ENCODE measurements around the gene AAK1.

The AAK1 gene

GRCh38 chr2:69644506-69644979 lies 1.0 kb upstream of the AAK1 start:
- no peaks in the 10 kb centered on the region for H3K27me3 Mint-ChIP-seq (ENCODE audit: low read depth)
- H3K9me3 Mint-ChIP-seq: peaks cover 6% of the 10 kb centered on the region
- no peak for DNase-seq (ENCODE audit: low spot score)
- H3K4me1 Mint-ChIP-seq (ENCODE audit: low read depth): peaks cover 55% of the 10 kb centered on the region
- H3K4me3 Mint-ChIP-seq: peak overlapping the region; percentile 89
- H3K36me3 Mint-ChIP-seq (ENCODE audit: low read depth): peaks cover 29% of the 10 kb centered on the region
- H3K27ac Mint-ChIP-seq: peak overlapping the region; percentile 96

DNA sequence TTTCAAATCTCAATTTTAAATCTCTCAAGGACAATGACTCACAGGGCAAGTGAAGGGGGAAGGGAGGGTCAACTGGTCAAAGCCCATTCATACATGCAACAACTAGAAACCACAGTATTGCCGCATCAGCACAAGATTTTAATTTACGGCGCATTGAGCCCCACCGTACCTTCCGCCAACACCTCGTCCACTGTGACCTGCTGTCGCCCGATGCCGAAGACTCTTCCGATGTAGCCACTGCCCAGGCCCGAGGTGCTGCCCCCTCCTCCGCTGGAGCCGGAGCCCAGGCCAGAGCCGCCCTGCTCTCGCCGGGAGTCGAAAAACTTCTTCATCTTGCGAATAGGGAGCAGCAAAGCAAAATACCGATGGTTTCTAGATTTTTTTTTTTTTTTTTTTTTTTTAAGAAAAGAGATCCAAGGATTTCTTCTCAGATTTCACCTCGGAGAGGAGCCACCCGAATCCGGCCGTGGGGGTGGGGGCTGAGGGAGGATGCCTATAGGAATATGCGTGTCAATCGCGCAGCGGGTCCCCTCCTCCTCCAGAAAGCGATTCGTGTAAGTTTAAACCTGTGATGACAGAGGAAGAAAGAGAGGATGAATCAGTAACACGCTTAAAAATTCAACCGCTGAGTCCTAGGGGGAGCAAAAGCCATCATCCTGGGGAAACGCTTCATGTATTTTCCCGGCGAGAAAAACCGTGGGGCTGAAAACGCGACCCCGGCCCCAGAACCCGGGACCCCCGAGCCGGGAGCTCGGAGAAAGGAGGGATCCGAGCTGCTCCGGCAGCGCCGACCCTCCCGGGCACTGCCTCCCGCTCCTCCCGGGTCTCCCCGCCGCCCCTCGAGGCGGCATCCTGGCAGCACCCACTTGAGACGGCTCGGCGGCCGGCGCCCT lies 584 bp downstream of the AAK1 start:
- Mint-ChIP-seq H3K4me3 (peak overlapping the region; percentile 90), H3K27ac (peak overlapping the region; percentile 94), H3K27me3 (ENCODE audit: low read depth) (no peaks in the 10 kb centered on the region), H3K36me3 (ENCODE audit: low read depth) (peaks cover 43% of the 10 kb centered on the region), H3K4me1 (ENCODE audit: low read depth) (peaks cover 63% of the 10 kb centered on the region), H3K9me3 (peaks cover 6% of the 10 kb centered on the region)
- peak; percentile 58 for DNase-seq (ENCODE audit: low spot score)

- Mint-ChIP-seq H3K27me3 (ENCODE audit: low read depth) (no peaks in the 10 kb centered on the region), H3K4me1 (ENCODE audit: low read depth) (peaks cover 67% of the 10 kb centered on the region), H3K27ac (peak overlapping the region; percentile 94), H3K36me3 (ENCODE audit: low read depth) (peaks cover 51% of the 10 kb centered on the region), H3K9me3 (peaks cover 6% of the 10 kb centered on the region), H3K4me3 (peak overlapping the region; percentile 90)
- DNase-seq (ENCODE audit: low spot score): no peak
Measured at GRCh38 chr2:69641887-69642708, 1.4 kb downstream of the AAK1 start.

- Mint-ChIP-seq H3K4me1 (ENCODE audit: low read depth) (peaks cover 63% of the 10 kb centered on the region), H3K27ac (peak overlapping the region; percentile 94), H3K36me3 (ENCODE audit: low read depth) (peaks cover 53% of the 10 kb centered on the region), H3K4me3 (peak overlapping the region; percentile 90), H3K27me3 (ENCODE audit: low read depth) (no peaks in the 10 kb centered on the region), H3K9me3 (no peaks in the 10 kb centered on the region)
- DNase-seq (ENCODE audit: low spot score): no peak
Measured at GRCh38 chr2:69641471-69641870, 2.1 kb downstream of the AAK1 start.

- Mint-ChIP-seq H3K4me3 (peak overlapping the region; percentile 90), H3K36me3 (ENCODE audit: low read depth) (peaks cover 58% of the 10 kb centered on the region)
Measured at GRCh38 chr2:69639266-69639665, 4.3 kb downstream of the AAK1 start.

GRCh38 chr2:69638630-69639029 lies 4.9 kb downstream of the AAK1 start:
- no peak overlapping the region for H3K27ac Mint-ChIP-seq
- H3K9me3 Mint-ChIP-seq: no peaks in the 10 kb centered on the region
- peaks cover 57% of the 10 kb centered on the region for H3K4me1 Mint-ChIP-seq (ENCODE audit: low read depth)
- DNase-seq (ENCODE audit: low spot score): no peak
- peaks cover 59% of the 10 kb centered on the region for H3K36me3 Mint-ChIP-seq (ENCODE audit: low read depth)
- peak overlapping the region; percentile 26 for H3K4me3 Mint-ChIP-seq
- H3K27me3 Mint-ChIP-seq (ENCODE audit: low read depth): no peaks in the 10 kb centered on the region

More at GRCh38 chr2:69639266-69639665, 4.3 kb downstream of the AAK1 start:
- DNase-seq (ENCODE audit: low spot score): no peak
- Mint-ChIP-seq H3K27ac (peak overlapping the region; percentile 20), H3K4me1 (ENCODE audit: low read depth) (peaks cover 55% of the 10 kb centered on the region), H3K27me3 (ENCODE audit: low read depth) (no peaks in the 10 kb centered on the region), H3K9me3 (no peaks in the 10 kb centered on the region)

DNA sequence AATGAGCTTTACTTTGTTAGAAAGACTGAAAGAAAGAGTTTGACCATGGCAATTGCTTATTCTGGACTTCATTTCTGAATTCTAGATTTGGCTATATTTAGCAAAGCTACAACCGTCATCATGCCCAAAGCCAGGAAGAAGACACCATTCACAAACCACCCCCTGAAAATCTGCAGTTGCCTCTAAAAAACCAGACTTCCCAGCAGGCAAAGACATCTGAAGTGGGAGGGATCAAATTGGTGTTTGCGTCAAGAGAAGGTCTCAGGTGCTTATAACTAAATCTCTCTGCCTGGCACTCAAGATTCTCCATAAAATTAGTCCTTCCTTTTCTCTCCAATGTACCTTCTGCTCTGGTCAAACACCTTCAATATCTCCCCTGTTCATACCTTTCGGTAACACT lies 5.6 kb downstream of the AAK1 start:
- H3K9me3 Mint-ChIP-seq: no peaks in the 10 kb centered on the region
- DNase-seq (ENCODE audit: low spot score): no peak
- H3K27ac Mint-ChIP-seq: peak overlapping the region; percentile 2
- H3K4me1 Mint-ChIP-seq (ENCODE audit: low read depth): peaks cover 57% of the 10 kb centered on the region
- peak overlapping the region; percentile 26 for H3K4me3 Mint-ChIP-seq
- H3K36me3 Mint-ChIP-seq (ENCODE audit: low read depth): peaks cover 57% of the 10 kb centered on the region
- H3K27me3 Mint-ChIP-seq (ENCODE audit: low read depth): no peaks in the 10 kb centered on the region

DNA sequence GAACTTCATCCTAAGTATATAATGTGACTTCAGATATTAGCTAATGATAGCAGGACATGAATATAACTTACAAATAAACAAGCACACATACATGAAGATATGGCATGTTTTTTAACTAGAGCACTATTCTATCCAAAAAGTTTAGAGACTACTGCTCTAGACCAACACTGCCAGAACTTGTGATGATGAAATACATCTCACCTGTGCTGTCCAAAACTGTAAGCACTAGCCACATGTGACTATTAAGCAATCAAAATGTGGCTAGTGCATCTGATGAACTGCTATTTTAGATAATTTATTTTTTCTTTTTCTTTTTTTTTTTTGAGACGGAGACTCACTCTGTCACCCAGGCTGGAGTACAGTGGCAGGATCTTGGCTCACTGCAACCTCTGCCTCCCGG lies 7.1 kb downstream of the AAK1 start:
- Mint-ChIP-seq H3K9me3 (no peaks in the 10 kb centered on the region), H3K36me3 (ENCODE audit: low read depth) (peaks cover 52% of the 10 kb centered on the region), H3K4me3 (no peak overlapping the region), H3K4me1 (ENCODE audit: low read depth) (peaks cover 58% of the 10 kb centered on the region), H3K27ac (no peak overlapping the region), H3K27me3 (ENCODE audit: low read depth) (no peaks in the 10 kb centered on the region)
- no peak for DNase-seq (ENCODE audit: low spot score)

- Mint-ChIP-seq H3K4me3 (no peak overlapping the region), H3K9me3 (no peaks in the 10 kb centered on the region), H3K27me3 (ENCODE audit: low read depth) (no peaks in the 10 kb centered on the region), H3K4me1 (ENCODE audit: low read depth) (peaks cover 60% of the 10 kb centered on the region), H3K36me3 (ENCODE audit: low read depth) (peaks cover 44% of the 10 kb centered on the region), H3K27ac (no peak overlapping the region)
- DNase-seq (ENCODE audit: low spot score): no peak
Measured at GRCh38 chr2:69635432-69635831, 8.1 kb downstream of the AAK1 start.

DNA sequence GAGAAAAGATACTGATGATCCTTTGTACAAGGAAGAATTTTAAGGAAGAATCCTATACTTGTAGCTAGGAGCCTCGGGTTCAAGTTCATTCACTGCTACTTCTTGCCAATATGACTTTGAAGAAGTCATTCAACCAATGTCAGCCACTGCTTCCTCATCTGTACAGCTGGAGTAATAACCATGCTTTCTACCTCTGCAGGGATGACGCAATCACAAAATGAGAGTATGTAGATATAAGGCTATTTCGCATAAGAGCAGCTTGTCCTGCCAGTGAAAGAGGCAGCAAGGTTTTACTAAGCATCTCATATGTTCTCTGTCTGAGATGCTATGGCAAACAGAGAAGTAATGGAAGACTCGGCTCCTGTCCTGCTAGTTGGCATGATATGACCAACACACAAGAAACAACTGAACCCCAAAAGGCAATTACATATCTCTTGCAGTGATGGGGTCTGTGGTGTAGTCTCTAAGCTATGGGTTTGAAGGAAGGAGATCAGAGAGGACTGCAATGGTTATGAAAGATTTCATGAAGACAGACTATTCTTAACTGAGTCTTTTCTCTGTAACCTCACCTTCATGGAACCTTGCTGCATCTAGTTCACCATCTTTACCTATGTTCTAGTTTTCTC lies 9.2 kb downstream of the AAK1 start:
- H3K27me3 Mint-ChIP-seq (ENCODE audit: low read depth): no peaks in the 10 kb centered on the region
- no peaks in the 10 kb centered on the region for H3K9me3 Mint-ChIP-seq
- H3K4me1 Mint-ChIP-seq (ENCODE audit: low read depth): peaks cover 52% of the 10 kb centered on the region
- H3K36me3 Mint-ChIP-seq (ENCODE audit: low read depth): peaks cover 34% of the 10 kb centered on the region
- no peak overlapping the region for H3K4me3 Mint-ChIP-seq
- DNase-seq (ENCODE audit: low spot score): no peak
- no peak overlapping the region for H3K27ac Mint-ChIP-seq

GRCh38 chr2:69631402-69631801 lies 12.1 kb downstream of the AAK1 start:
- no peak overlapping the region for H3K4me3 Mint-ChIP-seq
- H3K9me3 Mint-ChIP-seq: no peaks in the 10 kb centered on the region
- DNase-seq (ENCODE audit: low spot score): no peak
- no peaks in the 10 kb centered on the region for H3K27me3 Mint-ChIP-seq (ENCODE audit: low read depth)
- H3K4me1 Mint-ChIP-seq (ENCODE audit: low read depth): peaks cover 32% of the 10 kb centered on the region
- H3K36me3 Mint-ChIP-seq (ENCODE audit: low read depth): peaks cover 12% of the 10 kb centered on the region
- no peak overlapping the region for H3K27ac Mint-ChIP-seq

DNA sequence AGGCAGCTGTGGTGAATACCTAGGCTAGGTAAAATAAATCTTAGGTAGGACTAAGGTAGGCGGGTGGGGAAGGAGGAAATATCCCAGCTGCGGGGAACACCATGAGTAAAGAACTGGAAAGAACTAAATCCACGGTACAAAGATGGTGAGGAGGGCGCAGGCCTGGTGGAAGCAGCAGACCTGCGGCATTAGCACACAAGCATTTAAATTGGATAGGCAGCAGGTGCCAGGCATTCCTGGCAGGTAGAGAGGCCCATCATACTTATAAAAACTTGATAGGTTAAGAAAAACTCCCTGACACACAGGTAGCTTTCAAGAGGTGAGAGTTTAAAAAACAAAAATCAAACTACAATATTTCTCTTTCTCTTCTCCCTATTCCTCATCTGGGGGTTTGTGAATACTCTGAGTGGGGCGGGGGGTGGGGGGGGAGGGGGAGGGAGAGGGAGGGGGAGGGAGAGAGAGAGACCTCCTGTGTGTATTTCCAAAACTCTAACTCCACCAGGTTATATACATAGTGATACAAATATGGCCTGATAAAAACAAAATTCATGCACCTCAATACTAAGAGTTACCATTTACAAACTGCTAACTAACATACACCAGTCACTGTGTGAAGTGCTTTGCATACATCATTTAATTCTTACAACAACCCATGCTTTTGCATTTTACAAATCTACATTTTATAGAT lies 13.5 kb downstream of the AAK1 start:
- DNase-seq (ENCODE audit: low spot score): no peak
- peaks cover 9% of the 10 kb centered on the region for H3K36me3 Mint-ChIP-seq (ENCODE audit: low read depth)
- no peaks in the 10 kb centered on the region for H3K27me3 Mint-ChIP-seq (ENCODE audit: low read depth)
- peak overlapping the region; percentile 22 for H3K27ac Mint-ChIP-seq
- no peaks in the 10 kb centered on the region for H3K9me3 Mint-ChIP-seq
- no peak overlapping the region for H3K4me3 Mint-ChIP-seq
- H3K4me1 Mint-ChIP-seq (ENCODE audit: low read depth): peaks cover 26% of the 10 kb centered on the region

DNA sequence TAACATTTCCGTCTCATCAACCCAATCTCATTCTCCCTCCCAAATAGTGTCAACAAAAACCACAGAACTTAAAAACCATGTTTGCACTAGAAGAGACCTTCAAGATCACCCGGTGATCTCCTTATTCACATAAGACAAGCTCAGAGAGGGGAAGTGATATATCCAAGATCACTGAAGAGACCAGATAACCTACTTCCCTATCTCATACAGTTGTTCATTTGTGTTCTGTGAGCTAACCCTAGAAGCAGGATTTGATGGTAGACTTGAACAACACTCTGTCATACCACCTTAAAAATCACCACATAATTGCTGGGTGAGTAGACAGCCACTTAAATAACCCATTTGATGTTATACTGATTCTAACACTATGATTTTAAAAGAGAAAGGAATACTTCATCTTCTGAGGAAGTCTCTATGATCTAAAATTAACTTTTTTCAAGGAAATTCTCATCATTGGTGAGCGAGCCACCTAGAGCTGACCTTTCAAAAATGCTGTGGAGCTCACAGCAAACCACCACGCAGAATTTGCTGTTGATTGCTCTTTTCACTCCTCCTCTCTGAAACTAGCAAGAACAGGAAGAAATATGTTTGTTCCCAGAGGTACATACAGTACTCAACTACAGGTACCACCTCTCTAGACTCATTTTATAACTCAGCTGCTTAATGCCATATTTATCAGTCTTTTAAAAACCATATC lies 15.1 kb downstream of the AAK1 start:
- Mint-ChIP-seq H3K4me3 (no peak overlapping the region), H3K9me3 (no peaks in the 10 kb centered on the region), H3K4me1 (ENCODE audit: low read depth) (peaks cover 21% of the 10 kb centered on the region), H3K36me3 (ENCODE audit: low read depth) (peaks cover 10% of the 10 kb centered on the region), H3K27me3 (ENCODE audit: low read depth) (no peaks in the 10 kb centered on the region), H3K27ac (no peak overlapping the region)
- peak; percentile 31 for DNase-seq (ENCODE audit: low spot score)

All from T-helper 2 cell treated with Interferon-gamma antibody and Interleukin-4, amounts not matched to agents 5 μg/mL and 100 μg/mL, for 36 hours (primary cell).